HEK293 (cell line): ENCODE data around the gene CLDN7.
A peak's percentile ranks its signal among the peaks of the same experiment; 100 is the strongest.

ENCODE experiments used
- CTCF ChIA-PET: fragments of 350-600 bp; formaldehyde crosslinking; extraction: SDS; loops from one replicate; lab custom pipeline; 2021; ENCODE audit warnings: antibody characterized with exemption; lab: Yijun Ruan, JAX
- POLR2A ChIA-PET: fragments of 300-600 bp; formaldehyde crosslinking; extraction: SDS; loops from one replicate; lab custom pipeline; 2020; ENCODE audit warnings: antibody characterized with exemption, inconsistent platforms; lab: Yijun Ruan, JAX
- H3K27ac ChIP-seq: fragments of 200-500 bp; sonication (Bioruptor generic); 2 replicates; pipeline ENCODE4 v1.5.1; 2014; ENCODE audit warnings: low read depth, low read length, control low read depth, inconsistent platforms; ENCODE audit errors: extremely low read depth
- H3K36me3 ChIP-seq, 2 experiments: fragments of 200-500 bp in 1 of 2; sonication (Bioruptor generic) in 1 of 2; 1 replicate in 1 of 2; 2 replicates in 1 of 2; pipeline ENCODE4 v1.5.1; 2014 to 2017; ENCODE audit warnings: inconsistent platforms in 2 of 2, low read length in 2 of 2; ENCODE audit not compliant: control insufficient read depth in 2 of 2, insufficient read depth in 1 of 2
- H3K4me1 ChIP-seq: fragments of 200-500 bp; sonication (Bioruptor generic); 2 replicates; pipeline ENCODE4 v1.5.1; 2014; ENCODE audit warnings: mild to moderate bottlenecking, low read length, inconsistent platforms; ENCODE audit not compliant: control insufficient read depth, insufficient read depth
- H3K4me3 ChIP-seq: 2 replicates; pipeline ENCODE4 v1.5.1; 2011; ENCODE audit warnings: low read depth, mild to moderate bottlenecking, control low read depth, low read length, moderate library complexity
- H3K9me3 ChIP-seq: fragments of 200-500 bp; sonication (Bioruptor generic); 2 replicates; pipeline ENCODE4 v1.5.1; 2014; ENCODE audit warnings: low read depth, low read length, inconsistent platforms; ENCODE audit not compliant: control insufficient read depth, insufficient read depth
- SALL2 ChIP-seq: fragments of 450-650 bp; formaldehyde crosslinking; IDR thresholded peaks from 2 replicates; pipeline ENCODE4 v1.5.0; 2017; ENCODE audit warnings: missing biosample characterization, mild to moderate bottlenecking, missing genetic modification characterization, borderline replicate concordance
- TCF7L2 ChIP-seq: IDR thresholded peaks from 2 replicates; pipeline ENCODE4 v1.6.1; 2011; ENCODE audit warnings: low read depth, mild to moderate bottlenecking, inconsistent platforms, low read length, moderate library complexity, borderline replicate concordance
- WT1 ChIP-seq: fragments of 450-650 bp; formaldehyde crosslinking; IDR thresholded peaks from 2 replicates; pipeline ENCODE4 v1.5.1; 2016; ENCODE audit warnings: missing biosample characterization, missing genetic modification characterization
- ZNF184 ChIP-seq: fragments of 450-650 bp; IDR thresholded peaks from 2 replicates; pipeline ENCODE4 v1.5.1; 2018; ENCODE audit warnings: missing biosample characterization, mild to moderate bottlenecking, missing genetic modification characterization
- ZNF2 ChIP-seq: fragments of 450-650 bp; formaldehyde crosslinking; IDR thresholded peaks from 2 replicates; pipeline ENCODE4 v1.5.1; 2016; ENCODE audit warnings: missing biosample characterization, missing genetic modification characterization
- ZNF23 ChIP-seq: fragments of 450-650 bp; formaldehyde crosslinking; IDR thresholded peaks from 2 replicates; pipeline ENCODE4 v1.5.1; 2016; ENCODE audit warnings: missing biosample characterization, missing genetic modification characterization, borderline replicate concordance
- ZNF311 ChIP-seq: fragments of 450-650 bp; formaldehyde crosslinking; IDR thresholded peaks from 2 replicates; pipeline ENCODE4 v1.5.1; 2017; ENCODE audit warnings: missing biosample characterization, missing genetic modification characterization, borderline replicate concordance
- ZNF433 ChIP-seq: fragments of 450-650 bp; formaldehyde crosslinking; IDR thresholded peaks from 2 replicates; pipeline ENCODE4 v1.5.1; 2016; ENCODE audit warnings: missing biosample characterization, missing genetic modification characterization, low read depth
- ZNF555 ChIP-seq: fragments of 450-650 bp; formaldehyde crosslinking; conservative IDR thresholded peaks from 2 replicates; pipeline ENCODE4 v1.5.1; 2017; ENCODE audit warnings: missing biosample characterization, mild to moderate bottlenecking, missing genetic modification characterization, inconsistent platforms
- ZNF561 ChIP-seq: fragments of 450-650 bp; IDR thresholded peaks from 2 replicates; pipeline ENCODE4 v1.5.1; 2018; ENCODE audit warnings: missing biosample characterization, missing genetic modification characterization, borderline replicate concordance
- ZNF777 ChIP-seq: fragments of 450-650 bp; formaldehyde crosslinking; IDR thresholded peaks from 2 replicates; pipeline ENCODE4 v1.5.1; 2017; ENCODE audit warnings: missing biosample characterization, missing genetic modification characterization, borderline replicate concordance
- TF ChIP-seq, protein P1 (sequence below): fragments of 450-650 bp; formaldehyde crosslinking; IDR thresholded peaks from 2 replicates; pipeline ENCODE4 v1.5.1; 2016; ENCODE audit warnings: missing biosample characterization, missing genetic modification characterization
- TF ChIP-seq, protein P2 (sequence below): fragments of 450-650 bp; formaldehyde crosslinking; IDR thresholded peaks from 2 replicates; pipeline ENCODE4 v1.5.1; 2016; ENCODE audit warnings: missing biosample characterization, missing genetic modification characterization
- TF ChIP-seq, protein P3 (sequence below): fragments of 450-650 bp; formaldehyde crosslinking; optimal IDR thresholded peaks from 2 replicates; pipeline ENCODE3; 2016; ENCODE audit warnings: missing biosample characterization, mild to moderate bottlenecking, missing genetic modification characterization

Gene CLDN7

DNA sequence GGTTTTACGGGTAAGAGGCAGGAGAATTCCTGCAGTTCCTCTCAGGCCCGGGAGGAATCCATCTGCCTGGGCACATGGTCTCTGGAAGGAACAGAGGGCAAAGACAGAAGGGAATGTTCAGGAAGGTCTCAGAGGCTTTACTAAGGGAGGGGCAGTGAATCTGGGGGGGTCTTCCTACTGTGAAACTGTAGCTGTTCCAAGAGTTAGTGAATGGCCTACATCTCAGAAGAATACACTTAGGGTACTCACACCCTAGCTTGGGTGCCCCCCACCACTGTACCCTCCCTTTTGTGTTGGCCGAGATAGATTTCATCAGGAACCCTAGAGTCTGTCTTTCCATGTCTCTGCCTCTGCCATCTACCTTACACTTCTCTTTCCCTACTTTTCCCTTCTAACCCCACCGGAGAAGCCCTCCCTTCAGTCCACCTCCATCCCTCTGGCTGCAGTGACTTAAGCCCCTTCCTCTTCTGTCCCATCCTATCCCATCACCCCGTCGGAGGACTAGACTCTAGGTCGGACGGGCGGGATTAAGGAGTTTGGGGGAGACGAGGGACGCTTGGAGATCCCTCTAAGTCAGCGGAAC is 43.0 kb downstream of the CLDN7 start (continued):
- TF ChIP-seq, protein P1, sequence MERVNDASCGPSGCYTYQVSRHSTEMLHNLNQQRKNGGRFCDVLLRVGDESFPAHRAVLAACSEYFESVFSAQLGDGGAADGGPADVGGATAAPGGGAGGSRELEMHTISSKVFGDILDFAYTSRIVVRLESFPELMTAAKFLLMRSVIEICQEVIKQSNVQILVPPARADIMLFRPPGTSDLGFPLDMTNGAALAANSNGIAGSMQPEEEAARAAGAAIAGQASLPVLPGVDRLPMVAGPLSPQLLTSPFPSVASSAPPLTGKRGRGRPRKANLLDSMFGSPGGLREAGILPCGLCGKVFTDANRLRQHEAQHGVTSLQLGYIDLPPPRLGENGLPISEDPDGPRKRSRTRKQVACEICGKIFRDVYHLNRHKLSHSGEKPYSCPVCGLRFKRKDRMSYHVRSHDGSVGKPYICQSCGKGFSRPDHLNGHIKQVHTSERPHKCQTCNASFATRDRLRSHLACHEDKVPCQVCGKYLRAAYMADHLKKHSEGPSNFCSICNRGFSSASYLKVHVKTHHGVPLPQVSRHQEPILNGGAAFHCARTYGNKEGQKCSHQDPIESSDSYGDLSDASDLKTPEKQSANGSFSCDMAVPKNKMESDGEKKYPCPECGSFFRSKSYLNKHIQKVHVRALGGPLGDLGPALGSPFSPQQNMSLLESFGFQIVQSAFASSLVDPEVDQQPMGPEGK (tag by site-specific recombination) = peak; percentile 51
- TF ChIP-seq WT1 (tag by site-specific recombination) (peak; percentile 43; the same call in 1 of the 2 replicates), ZNF2 (tag by site-specific recombination) (0 out of 2 replicates have a peak, but pooled peaks have one; percentile 47)

DNA sequence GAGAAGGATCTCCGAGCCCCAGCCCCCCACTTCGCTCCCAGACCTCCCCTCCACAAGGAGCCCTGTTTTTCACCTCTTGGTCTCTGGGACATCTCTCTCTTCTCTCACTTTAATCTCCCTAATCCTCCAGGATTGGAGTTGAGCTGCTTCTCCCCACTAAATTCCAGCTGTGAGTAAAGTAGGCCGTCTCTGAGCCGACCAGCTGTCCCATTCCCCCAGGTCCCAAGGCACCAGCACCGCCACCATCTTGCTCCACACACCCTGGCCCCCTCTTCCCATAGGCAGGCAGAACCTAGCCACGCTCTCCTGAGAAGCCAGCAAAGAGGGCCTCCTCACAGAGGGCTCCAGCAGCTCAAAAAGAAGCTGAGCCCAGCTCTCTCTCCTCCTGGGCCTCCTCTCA is 43.5 kb downstream of the CLDN7 start:
- H3K9me3 ChIP-seq = no peaks in the 10 kb centered on the region
- no peak overlapping the region for H3K4me3 ChIP-seq
- CTCF ChIA-PET = interaction anchor here (0.6 to 4.2 kb wide), 5 partner anchors 11 to 173 kb away, joined by 3 to 34 read pairs (median 5); partner anchors contain the start of genes GABARAP and PHF23
- peaks cover 7 to 29% of the 10 kb centered on the region in 2 experiments; a peak in 2 of 3 replicates for H3K36me3 ChIP-seq
- TF ChIP-seq ZNF433 (no peak), ZNF777 (tag by site-specific recombination) (no peak), ZNF23 (no peak), ZNF184 (tag by site-specific recombination) (no peak), SALL2 (no peak)
- TF ChIP-seq, protein P2, sequence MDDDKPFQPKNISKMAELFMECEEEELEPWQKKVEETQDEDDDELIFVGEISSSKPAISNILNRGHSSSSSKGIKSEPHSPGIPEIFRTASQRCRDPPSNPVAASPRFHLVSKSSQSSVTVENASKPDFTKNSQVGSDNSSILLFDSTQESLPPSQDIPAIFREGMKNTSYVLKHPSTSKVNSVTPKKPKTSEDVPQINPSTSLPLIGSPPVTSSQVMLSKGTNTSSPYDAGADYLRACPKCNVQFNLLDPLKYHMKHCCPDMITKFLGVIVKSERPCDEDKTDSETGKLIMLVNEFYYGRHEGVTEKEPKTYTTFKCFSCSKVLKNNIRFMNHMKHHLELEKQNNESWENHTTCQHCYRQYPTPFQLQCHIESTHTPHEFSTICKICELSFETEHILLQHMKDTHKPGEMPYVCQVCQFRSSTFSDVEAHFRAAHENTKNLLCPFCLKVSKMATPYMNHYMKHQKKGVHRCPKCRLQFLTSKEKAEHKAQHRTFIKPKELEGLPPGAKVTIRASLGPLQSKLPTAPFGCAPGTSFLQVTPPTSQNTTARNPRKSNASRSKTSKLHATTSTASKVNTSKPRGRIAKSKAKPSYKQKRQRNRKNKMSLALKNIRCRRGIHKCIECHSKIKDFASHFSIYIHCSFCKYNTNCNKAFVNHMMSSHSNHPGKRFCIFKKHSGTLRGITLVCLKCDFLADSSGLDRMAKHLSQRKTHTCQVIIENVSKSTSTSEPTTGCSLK (tag by site-specific recombination) = no peak
- POLR2A ChIA-PET = interaction anchor here (1.5 to 9.8 kb wide), 3 partner anchors 18 to 183 kb away, joined by 6 to 284 read pairs (median 7); partner anchors contain the start of genes DVL2, GABARAP, PHF23 and SLC16A13
- H3K27ac ChIP-seq = no peak overlapping the region; the same call in 1 of the 2 replicates
- peaks cover 8% of the 10 kb centered on the region for H3K4me1 ChIP-seq

DNA sequence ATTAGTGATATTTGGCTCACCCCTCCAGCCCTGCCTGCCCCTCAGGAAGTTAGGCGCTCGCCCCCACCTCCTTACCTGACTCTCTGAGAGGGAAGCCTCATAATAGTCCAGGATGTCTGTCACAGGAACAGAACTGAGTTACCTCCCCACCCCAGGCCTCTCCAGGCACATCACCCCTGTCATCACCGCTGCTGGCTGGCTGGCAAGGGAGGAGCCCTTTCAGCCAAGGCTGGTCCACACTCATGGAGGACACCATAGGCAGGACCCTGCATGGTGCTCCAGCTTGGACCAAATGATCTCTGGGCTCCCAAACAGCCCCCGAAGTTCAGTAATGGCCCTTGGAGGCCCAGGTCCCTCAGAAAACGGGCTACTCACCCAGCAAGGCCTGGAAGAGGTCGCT is 44.1 kb downstream of the CLDN7 start:
- H3K4me3 ChIP-seq = no peak overlapping the region
- TF ChIP-seq ZNF311 (tag by site-specific recombination) (no peak), ZNF561 (tag by site-specific recombination) (0 out of 2 replicates have a peak, but pooled peaks have one; percentile 36), TCF7L2 (no peak), ZNF555 (no peak), ZNF23 (no peak)
- TF ChIP-seq, protein P3, sequence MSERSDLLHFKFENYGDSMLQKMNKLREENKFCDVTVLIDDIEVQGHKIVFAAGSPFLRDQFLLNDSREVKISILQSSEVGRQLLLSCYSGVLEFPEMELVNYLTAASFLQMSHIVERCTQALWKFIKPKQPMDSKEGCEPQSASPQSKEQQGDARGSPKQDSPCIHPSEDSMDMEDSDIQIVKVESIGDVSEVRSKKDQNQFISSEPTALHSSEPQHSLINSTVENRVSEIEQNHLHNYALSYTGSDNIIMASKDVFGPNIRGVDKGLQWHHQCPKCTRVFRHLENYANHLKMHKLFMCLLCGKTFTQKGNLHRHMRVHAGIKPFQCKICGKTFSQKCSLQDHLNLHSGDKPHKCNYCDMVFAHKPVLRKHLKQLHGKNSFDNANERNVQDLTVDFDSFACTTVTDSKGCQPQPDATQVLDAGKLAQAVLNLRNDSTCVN (tag by site-specific recombination) = no peak
- no peaks in the 10 kb centered on the region for H3K9me3 ChIP-seq
- POLR2A ChIA-PET = interaction anchor here (9.8 kb wide), 1 partner anchor 18 kb away, joined by 284 read pairs; the partner anchor contains the start of genes DVL2, GABARAP and PHF23
- CTCF ChIA-PET = interaction anchor here (0.5 to 4.2 kb wide), 3 partner anchors 12 to 172 kb away, joined by 3 to 34 read pairs (median 4); no protein-coding TSS in a partner anchor
- H3K4me1 ChIP-seq = peaks cover 11% of the 10 kb centered on the region
- peaks cover under 1 to 23% of the 10 kb centered on the region in 2 experiments; a peak in 2 of 3 replicates for H3K36me3 ChIP-seq
- H3K27ac ChIP-seq = no peak overlapping the region
